HG02678 (cell line): ENCODE results near the gene PAPLN.

Experiments
- ATAC-seq: cut with Tn5 transposase; IDR thresholded peaks from one replicate; pipeline ENCODE4 v1.9.1; 2021; ENCODE audit warnings: mild to moderate bottlenecking, moderate library complexity; ENCODE audit not compliant: unreplicated experiment

The PAPLN gene

DNA sequence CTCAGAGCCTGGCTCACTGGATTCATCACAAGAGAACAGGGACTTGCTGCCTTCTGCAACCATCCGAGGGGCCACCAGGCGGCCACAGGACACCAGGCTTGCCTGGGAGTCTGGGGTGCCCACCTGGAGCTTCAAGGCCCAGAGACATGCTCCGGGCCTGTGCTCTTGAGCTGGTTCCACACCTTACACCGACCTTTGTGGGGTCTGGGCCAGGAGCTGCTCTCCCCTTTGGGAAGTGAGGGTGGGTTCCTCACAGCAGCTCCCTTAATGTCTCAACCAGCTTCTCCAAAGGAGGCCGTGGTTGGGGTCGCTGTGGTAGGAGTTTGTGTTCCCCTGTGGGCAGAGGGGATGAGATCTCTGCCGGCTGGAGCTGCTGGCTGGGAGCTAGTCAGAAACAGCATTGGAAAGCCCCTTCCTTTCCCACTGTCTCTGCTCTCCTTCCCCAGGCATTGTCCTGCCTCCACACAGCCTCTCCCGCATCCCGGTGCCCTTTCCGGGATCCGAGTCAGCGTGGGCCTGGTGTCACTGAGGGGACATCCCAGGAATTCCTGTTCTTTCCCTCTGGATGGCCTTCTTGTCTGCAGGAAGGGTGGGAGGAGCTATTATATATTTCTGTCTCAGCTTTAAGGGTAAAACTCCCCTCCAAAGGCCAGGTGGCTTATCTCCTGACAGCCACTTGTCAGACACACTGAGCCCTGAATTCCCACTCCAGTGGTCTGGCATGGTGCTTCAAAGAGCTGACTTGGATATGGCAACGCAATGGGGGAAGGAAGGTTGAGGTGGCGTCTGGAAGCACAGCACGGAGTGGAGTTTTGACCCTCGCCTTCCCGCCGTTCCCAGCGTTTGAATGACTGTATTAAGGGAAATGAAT lies 5.1 kb upstream of the PAPLN start:
- no peak for ATAC-seq

GRCh38 chr14:73232984-73233383 lies 4.3 kb upstream of the PAPLN start:
- no peak for ATAC-seq

DNA sequence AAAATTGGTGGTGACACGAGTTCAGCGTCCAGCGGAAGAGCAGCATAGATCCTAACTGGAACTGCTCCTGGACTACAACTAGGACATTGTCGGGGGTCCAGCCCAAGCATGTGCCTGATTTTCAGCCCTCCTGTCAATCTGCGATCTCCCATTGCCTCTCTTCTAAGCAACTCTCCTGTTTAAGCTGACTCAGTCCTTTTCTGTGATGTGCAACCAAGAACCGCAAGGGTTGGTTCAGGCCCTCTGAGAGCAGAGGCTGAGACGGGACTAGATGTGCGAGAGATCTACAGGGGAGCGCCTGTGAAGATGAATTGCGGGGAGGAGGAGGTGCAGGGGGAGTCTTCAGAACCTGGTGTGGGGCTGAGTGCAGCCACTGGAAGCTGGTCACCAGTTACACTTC lies 3.7 kb upstream of the PAPLN start:
- ATAC-seq: no peak

- ATAC-seq: no peak
Observed at GRCh38 chr14:73234029-73234428, 3.3 kb upstream of the PAPLN start.

DNA sequence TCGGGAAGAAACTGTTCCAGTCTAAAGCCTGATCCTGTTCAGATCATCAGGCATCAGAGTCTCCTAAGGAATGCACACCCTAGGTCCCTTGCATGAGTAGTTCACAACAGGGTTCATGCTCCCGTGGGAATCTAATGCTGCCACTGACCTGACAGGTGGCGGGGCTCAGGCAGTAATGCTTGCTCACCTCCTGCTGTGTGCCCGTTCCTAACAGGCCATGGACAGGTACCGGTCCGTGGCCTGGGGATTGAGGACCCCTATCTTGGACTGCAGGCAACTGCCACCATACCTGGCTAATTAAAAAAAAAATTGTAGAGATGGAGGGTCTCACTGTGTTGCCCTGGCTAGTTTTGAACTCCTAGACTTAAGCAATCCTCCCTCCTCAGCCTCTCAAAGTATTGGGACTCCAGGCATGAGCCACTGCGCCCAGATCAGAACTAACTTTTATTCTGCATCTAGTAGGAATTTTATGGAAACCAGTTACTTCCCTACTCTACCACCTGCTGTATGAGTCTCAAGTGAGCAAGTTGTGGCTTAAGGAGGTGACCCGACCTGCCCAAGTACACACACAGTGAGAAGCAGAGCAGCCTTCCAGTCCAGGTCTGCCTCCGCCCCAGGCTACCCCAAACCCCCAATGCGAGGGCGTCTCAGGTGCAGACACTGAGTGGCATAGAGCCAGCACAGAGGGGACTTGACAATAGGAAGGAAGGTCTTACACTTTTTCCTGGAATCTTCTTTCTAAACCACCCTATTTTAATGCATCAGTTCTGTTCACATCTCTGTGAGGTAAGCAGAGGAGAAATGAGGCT lies 2.5 kb upstream of the PAPLN start:
- no peak for ATAC-seq

- ATAC-seq: no peak
Observed at GRCh38 chr14:73235531-73236155, 1.7 kb upstream of the PAPLN start.

GRCh38 chr14:73236157-73236556 lies 1.1 kb upstream of the PAPLN start:
- ATAC-seq: no peak

GRCh38 chr14:73236752-73237218 lies 521 bp upstream of the PAPLN start:
- no peak for ATAC-seq

- ATAC-seq: no peak
Observed at GRCh38 chr14:73237786-73238423, 599 bp downstream of the PAPLN start.

GRCh38 chr14:73238424-73238852 lies 1.1 kb downstream of the PAPLN start:
- no peak for ATAC-seq

- ATAC-seq: no peak
Observed at GRCh38 chr14:73238941-73239340, 1.6 kb downstream of the PAPLN start.

- ATAC-seq: no peak
Observed at GRCh38 chr14:73239393-73240241, 2.3 kb downstream of the PAPLN start.

GRCh38 chr14:73240816-73241480 lies 3.6 kb downstream of the PAPLN start:
- ATAC-seq: no peak

DNA sequence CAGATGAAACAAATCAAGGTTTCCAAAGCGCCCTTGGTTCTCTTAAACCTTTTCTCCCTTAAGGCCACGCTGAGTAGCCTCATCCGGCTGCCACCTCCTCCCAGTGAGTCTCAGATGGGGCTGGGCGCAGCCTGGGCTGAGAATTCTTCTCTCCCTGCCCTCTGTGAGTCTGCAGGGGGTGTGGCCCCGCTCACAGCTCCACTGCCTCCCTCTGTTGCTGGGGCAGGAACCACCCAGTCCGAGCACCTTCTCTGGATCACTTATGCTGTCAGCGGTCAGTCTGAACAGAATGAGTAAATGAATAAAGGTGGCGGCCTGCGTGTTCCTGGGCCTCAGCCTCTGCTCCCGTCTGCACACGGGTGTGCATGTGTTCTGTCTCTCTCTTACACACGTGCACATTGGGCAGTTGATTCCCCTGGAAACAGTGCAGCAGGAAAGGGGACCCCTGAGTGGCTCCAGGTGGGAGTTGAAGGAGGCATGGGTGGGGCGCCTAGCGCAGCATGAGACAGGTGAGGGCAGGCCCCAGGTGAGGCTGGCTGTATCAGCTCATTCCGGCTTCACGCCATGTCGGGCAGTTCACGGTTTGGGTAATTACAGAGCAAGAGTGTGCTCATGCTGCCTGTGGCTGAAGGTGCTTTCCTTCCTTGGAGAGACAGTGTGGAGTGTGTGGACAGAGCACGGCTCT lies 4.3 kb downstream of the PAPLN start:
- ATAC-seq: no peak

DNA sequence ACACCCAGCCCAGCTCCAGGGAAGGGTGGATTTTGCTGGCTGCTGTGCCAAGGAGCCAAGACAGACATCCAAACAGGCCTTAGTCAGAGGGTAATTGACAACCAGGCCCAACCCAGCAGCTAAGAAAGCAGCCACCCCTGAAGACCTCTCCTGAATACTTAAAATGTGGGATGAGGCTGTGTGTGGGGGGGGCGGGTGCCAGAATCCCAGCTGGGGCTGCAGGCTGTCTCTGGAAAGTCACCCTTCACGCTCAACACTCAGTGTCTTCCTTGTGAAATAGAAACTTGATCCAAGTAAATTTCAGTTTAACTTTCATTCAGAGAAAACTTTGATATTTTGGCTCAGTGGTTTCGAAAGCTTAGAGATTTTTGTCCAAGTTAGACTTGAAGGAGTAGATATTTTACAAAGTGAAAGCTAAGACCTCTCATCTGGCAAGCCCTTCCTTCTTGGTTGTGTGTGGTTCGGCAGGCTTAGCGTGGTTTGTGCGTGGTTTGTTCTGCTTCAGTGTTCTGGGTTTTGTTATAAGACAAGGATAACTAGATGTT lies 5.1 kb downstream of the PAPLN start:
- no peak for ATAC-seq

DNA sequence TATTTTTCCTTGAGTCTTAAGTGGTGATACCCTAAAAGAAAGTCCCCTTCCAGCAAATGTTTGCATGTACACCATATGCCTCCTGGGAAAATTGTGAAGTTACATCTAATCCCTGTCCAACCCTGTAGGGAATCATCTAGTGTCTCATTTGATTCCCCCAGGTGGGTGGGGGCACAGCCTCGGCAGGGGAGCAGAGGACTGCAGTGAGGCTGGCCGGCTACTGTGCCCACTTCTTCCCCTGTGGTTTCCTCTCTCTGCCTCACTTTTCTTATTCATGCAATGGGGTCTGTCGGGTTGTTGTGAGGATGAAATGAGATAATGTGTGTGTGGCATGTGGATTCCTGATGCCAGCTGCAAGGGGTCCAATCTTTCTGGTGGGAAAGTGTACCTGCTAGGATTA lies 6.0 kb downstream of the PAPLN start:
- no peak for ATAC-seq

GRCh38 chr14:73243748-73244147 lies 6.4 kb downstream of the PAPLN start:
- no peak for ATAC-seq

- no peak for ATAC-seq
Observed at GRCh38 chr14:73244541-73245290, 7.4 kb downstream of the PAPLN start.
